ENCODE data around the gene TMEM60. TPM values are rescaled to one million over a fixed set of nuclear protein-coding genes. Genes with fewer than 3 reads are reported as not detected.

The TMEM60 gene
- total RNA-seq, 1 donor from 2014 or later: 20.7 TPM

DNA sequence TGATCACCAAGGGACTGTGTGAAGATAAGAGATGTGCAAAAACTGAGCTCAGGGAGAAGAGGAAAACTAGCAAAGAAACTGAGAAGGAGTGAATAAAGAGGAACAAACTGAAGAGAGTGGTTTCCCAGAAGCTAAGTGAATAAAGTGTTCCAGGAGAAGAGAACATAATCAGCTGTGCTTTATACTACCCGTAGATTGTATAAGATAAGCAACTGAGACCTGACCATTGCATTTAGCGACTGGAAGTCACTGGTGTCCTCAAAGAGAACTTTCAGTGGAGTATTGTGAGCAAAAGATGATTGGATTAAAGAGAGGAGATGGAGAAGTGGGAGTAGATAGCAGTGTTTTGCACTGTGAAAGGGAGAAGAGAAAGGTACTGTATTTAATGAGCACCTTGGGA, 14.9 kb upstream of the TMEM60 start:
- H3K27me3 Mint-ChIP-seq: no peaks in the 10 kb centered on the region
- H3K36me3 Mint-ChIP-seq (ENCODE audit: insufficient read depth): peaks cover 19% of the 10 kb centered on the region
- H3K9me3 Mint-ChIP-seq (ENCODE audit: low read depth): peaks cover 17% of the 10 kb centered on the region
- H3K4me1 Mint-ChIP-seq (ENCODE audit: low read depth): peaks cover 7% of the 10 kb centered on the region
- no peak for DNase-seq (ENCODE audit: low spot score, unreplicated experiment)
- H3K4me3 Mint-ChIP-seq (ENCODE audit: low read depth): no peak overlapping the region
- TF ChIP-seq, protein P1, sequence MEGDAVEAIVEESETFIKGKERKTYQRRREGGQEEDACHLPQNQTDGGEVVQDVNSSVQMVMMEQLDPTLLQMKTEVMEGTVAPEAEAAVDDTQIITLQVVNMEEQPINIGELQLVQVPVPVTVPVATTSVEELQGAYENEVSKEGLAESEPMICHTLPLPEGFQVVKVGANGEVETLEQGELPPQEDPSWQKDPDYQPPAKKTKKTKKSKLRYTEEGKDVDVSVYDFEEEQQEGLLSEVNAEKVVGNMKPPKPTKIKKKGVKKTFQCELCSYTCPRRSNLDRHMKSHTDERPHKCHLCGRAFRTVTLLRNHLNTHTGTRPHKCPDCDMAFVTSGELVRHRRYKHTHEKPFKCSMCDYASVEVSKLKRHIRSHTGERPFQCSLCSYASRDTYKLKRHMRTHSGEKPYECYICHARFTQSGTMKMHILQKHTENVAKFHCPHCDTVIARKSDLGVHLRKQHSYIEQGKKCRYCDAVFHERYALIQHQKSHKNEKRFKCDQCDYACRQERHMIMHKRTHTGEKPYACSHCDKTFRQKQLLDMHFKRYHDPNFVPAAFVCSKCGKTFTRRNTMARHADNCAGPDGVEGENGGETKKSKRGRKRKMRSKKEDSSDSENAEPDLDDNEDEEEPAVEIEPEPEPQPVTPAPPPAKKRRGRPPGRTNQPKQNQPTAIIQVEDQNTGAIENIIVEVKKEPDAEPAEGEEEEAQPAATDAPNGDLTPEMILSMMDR (IDR thresholded peaks at IDR 0.05; ENCODE audit: unreplicated experiment): no peak
- no peak overlapping the region for H3K27ac Mint-ChIP-seq

DNA sequence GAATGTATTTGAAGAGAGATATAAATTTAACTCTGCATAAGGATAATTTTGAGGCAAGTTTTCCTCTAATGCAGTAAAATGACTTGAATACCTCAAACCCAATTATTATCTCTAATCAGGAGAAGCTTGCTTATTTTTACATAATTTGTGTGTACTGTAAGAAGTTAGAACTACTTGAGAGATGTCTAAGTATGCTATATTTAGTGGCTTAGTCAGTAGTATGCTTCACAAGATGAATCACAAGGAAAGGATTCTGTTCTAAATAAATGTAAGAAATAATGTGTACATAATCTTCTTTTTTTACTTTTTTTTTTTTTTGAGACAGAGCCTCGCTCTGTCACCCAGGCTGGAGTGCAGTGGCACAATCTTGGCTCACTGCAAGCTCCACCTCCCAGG, 14.1 kb upstream of the TMEM60 start:
- Mint-ChIP-seq H3K4me3 (ENCODE audit: low read depth) (no peak overlapping the region), H3K4me1 (ENCODE audit: low read depth) (peaks cover 7% of the 10 kb centered on the region), H3K9me3 (ENCODE audit: low read depth) (peaks cover 23% of the 10 kb centered on the region), H3K27me3 (no peaks in the 10 kb centered on the region), H3K36me3 (ENCODE audit: insufficient read depth) (peaks cover 16% of the 10 kb centered on the region), H3K27ac (no peak overlapping the region)
- no peak for DNase-seq (ENCODE audit: low spot score, unreplicated experiment)
- TF ChIP-seq, protein P1 (IDR thresholded peaks at IDR 0.05; ENCODE audit: unreplicated experiment): no peak

DNA sequence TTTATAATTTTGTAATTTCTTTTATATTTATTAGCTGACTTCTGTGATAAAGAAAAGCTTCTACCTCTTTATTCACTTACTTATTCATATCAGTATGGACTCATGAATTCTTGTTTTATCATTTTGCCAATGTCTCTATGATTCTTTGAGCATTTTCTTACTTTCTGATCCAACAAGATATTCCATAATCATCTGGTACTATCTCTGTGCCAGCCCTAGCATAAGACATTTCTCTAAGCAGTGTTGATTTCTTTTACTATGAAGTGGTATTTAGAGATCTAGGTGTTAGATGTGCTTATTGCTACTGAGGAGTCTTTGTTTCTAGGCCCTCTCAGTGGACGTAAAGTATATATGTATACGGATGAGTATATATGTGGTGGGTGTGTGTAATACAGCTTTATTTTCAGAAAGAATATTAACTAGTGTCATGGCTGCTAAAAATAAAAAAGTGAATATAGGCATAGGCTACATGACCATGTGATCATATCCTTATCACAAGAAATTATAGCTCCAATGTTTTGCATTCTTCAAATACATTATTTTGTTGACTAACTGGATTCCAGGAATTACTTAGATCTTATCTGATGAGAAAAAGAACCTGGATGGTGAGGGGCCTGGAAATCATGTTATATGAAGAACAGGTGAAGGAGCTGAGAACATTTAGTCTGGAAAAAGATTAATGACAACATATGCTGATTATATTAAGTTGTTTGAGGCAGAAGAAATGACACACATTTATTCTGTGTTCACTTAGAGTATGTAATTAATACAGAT, 13.5 kb upstream of the TMEM60 start:
- Mint-ChIP-seq H3K27ac (peak overlapping the region; percentile 21), H3K4me3 (ENCODE audit: low read depth) (no peak overlapping the region), H3K9me3 (ENCODE audit: low read depth) (peaks cover 22% of the 10 kb centered on the region), H3K27me3 (no peaks in the 10 kb centered on the region), H3K4me1 (ENCODE audit: low read depth) (peaks cover 7% of the 10 kb centered on the region), H3K36me3 (ENCODE audit: insufficient read depth) (peaks cover 10% of the 10 kb centered on the region)
- no peak for DNase-seq (ENCODE audit: low spot score, unreplicated experiment)
- TF ChIP-seq, protein P1 (IDR thresholded peaks at IDR 0.05; ENCODE audit: unreplicated experiment): no peak

DNA sequence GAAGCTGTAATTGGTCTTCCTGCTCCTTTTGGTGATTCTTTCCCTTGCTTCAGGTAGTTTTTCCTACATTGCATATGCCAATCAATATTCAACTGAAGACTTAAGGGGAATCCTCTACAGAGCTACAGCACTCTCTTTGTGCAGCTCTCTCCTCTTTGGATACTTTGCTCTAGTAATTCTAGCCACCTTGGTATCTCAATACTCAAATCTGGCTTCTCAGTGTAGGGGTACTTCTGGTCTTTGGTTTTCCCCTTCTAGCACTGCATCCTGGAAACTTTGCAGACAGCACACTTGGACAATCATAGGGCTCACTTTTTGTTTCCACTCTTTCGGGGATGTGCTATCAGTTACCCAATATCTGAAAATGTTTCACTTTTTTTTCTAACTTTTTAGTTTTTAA, 10.3 kb upstream of the TMEM60 start:
- H3K36me3 Mint-ChIP-seq (ENCODE audit: insufficient read depth): peaks cover 14% of the 10 kb centered on the region
- no peak for DNase-seq (ENCODE audit: low spot score, unreplicated experiment)
- no peak overlapping the region for H3K27ac Mint-ChIP-seq
- no peak overlapping the region for H3K4me3 Mint-ChIP-seq (ENCODE audit: low read depth)
- H3K27me3 Mint-ChIP-seq: no peaks in the 10 kb centered on the region
- H3K9me3 Mint-ChIP-seq (ENCODE audit: low read depth): peaks cover 27% of the 10 kb centered on the region
- peaks cover 17% of the 10 kb centered on the region for H3K4me1 Mint-ChIP-seq (ENCODE audit: low read depth)
- TF ChIP-seq, protein P1 (IDR thresholded peaks at IDR 0.05; ENCODE audit: unreplicated experiment): no peak

DNA sequence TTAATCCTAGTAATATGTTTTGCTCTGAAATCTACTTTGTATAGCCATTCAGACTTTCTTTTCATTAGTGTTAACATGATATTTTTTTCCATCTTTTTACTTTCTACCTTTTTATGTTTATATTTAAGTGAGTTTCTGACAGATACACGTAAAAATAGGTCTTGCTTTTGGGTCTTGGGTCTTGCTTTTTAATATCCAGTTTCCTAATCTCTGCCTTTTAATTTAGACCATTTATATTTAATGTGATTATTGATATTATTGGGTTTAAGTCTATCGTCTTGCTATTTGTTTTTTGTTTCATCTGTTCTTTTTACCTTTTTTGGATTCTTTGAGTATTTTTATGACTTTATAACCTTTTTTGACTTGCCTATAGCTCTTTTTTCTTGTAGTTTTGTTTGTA, 8.2 kb upstream of the TMEM60 start:
- TF ChIP-seq, protein P1 (IDR thresholded peaks at IDR 0.05; ENCODE audit: unreplicated experiment): no peak
- H3K9me3 Mint-ChIP-seq (ENCODE audit: low read depth): peaks cover 27% of the 10 kb centered on the region

More for the DNA sequence above, 8.2 kb upstream of the TMEM60 start:
- Mint-ChIP-seq H3K4me1 (ENCODE audit: low read depth) (peaks cover 10% of the 10 kb centered on the region), H3K4me3 (ENCODE audit: low read depth) (no peak overlapping the region), H3K27ac (no peak overlapping the region), H3K36me3 (ENCODE audit: insufficient read depth) (peaks cover 14% of the 10 kb centered on the region), H3K27me3 (no peaks in the 10 kb centered on the region)
- no peak for DNase-seq (ENCODE audit: low spot score, unreplicated experiment)
